SHP77 treated with DMSO at 0.1 percent for 48 hours (cell line): Measurements from ENCODE around the gene ADAMTS13.
"Not testable (repeated sequence)": the region's sequence is repeated elsewhere in the genome, so short reads cannot be mapped to it uniquely, and the experiment has no call there.

Experiments used
- DNase-seq: peaks from one replicate; lab custom pipeline; 2025; lab: John Stamatoyannopoulos, UW

Gene ADAMTS13

DNA sequence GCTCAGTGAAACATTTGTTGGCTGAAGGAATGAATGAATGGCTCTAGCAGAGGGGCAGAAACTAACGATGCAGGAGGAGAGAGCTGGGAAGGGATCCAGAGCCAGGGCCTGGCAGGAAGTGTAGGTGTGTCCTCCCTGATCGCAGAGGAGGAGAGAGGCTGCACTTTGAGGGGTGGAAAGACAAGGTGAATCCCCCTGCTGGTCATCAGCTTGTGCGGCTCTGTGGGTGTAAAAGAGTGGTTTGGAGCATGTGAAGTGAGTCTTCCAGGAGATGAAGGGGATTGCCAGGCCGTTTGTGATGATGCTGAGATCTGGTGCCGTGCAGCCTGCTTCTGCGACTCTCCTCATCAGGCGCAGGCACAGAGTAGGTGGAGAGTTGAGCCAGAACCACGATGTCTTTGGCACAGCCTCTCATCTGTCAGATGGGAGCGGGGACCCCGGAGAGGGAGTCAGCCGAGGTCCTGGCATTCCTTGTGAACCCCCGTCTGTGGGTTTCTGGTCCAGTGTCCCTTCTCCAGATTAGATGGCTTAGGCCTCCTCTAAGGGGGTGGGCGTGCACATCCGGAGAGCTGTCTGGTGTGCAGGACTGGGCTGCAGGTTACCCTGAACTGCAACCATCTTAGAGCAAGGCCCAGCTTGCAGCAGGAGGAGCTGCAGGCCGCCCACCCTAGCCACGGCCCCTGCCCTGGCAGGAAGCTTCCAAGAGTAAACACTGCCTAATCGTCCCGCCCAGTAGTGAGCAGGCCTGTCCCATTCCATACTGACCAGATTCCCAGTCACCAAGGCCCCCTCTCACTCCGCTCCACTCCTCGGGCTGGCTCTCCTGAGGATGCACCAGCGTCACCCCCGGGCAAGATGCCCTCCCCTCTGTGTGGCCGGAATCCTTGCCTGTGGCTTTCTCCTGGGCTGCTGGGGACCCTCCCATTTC is at the start of gene ADAMTS13:
TSS of gene ADAMTS13 (plus strand) at position 753 of the 928 bp plus-strand sequence. CDS start at position 830, 77 bp downstream.
- no peak for DNase-seq

DNA sequence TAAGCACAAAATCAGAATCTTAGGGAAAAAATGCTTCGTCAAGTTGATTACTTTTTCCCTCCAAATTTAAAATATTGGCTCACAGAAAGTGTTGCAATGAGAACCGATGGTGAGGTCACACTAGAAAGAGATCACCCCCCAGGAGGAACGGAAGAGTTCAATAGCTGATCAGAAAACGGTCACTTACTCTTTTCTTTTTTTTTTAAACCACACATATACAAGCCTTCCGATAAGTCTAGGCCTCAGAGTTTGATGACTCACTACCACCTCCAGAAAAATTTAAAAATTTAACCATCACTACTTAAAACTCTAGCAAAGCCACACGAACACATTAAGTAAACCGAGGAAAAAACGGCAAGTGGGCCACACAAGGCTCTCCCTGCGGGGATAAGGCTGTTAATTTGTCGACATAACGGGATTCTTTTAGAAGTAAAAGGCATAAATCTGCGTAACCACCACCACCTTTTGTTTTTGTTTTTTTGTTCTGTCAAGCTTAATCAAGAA is 47.5 kb upstream of the ADAMTS13 start:
- no peak for DNase-seq

DNA sequence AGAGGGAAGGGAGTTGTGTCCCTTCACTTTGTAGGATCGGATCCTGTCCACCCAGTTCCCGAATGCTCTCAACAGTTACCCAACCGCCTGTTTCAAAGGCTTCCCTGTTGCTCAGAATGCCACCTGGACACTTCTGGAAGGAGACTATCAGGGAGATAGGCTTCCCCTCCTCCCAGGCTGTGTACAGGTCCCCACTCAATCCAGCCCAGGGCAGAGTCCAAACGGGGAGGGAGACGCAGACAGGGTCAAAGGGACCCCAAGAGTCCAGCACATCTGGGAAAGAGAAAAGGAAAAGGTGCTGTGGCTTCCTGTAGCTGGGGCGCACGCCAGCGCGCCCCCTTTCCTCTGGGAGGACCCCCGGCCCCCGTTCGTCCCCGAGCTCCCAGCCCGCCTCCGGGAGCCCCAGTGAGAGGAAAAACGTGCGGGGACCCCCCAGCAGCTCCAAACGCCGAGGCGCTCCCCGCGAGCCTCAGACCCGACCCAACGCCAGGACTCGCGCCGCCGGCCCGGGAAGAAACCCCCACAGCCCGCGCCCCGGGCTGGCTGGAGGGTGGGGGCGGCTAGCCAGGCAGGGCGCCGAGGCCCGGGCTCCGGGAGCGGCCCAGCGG is 46.9 kb upstream of the ADAMTS13 start:
- peak; percentile 32 for DNase-seq

DNA sequence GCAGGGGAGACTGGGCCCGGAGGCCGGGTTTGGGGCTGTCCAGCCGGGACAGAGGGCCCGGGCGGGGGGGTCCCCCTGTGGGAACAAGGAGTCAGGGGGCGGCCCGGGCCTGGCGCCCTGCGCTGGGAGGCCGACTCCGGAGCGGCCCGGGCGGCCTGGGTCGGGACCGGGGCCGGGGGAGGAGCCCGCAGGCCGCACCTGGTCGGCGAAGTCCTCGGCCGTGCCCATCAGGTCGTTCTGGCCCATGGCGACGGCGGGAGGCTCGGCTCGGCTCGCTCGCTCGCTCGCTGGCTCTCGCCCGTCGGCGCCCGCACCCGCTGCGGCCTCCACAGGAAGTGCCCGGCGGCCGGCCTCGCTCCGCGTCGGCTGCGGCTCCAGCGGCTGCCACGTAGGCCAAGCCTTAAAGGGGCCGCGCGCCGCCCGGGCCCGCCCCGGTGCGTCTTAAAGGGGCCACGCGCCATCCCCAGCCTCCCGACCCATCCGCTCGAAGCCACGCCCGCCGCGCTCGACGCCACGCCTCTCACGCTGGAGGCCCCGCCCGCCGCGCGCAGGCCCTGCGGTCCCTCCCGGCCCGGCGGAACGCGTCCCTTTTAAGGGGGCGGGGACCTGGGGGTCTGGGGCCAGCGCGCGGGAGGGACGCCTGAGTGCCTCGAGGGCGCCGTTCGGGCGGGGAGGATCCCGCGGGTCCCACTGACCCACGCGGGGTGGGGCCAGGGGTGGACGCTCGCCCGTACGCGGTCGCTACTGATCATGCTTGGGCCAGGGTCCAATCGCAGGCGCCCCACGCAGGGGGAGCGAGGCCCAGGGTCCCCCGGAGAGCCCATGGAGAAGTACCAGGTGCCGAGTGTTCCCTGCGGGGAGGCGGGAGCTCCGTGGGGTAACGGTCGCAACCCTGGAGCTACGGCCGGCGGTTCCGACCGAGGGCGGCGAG is 46.2 kb upstream of the ADAMTS13 start, which contains the start of the genes STKLD1 and SURF4:
TSS of gene STKLD1 (plus strand) at position 643 of the 931 bp plus-strand sequence. CDS start at position 751, 108 bp downstream.
TSS of gene SURF4 (minus strand) at position 337 of the 931 bp plus-strand sequence. CDS start at position 246, 91 bp downstream.
- peak; percentile 86 for DNase-seq

DNA sequence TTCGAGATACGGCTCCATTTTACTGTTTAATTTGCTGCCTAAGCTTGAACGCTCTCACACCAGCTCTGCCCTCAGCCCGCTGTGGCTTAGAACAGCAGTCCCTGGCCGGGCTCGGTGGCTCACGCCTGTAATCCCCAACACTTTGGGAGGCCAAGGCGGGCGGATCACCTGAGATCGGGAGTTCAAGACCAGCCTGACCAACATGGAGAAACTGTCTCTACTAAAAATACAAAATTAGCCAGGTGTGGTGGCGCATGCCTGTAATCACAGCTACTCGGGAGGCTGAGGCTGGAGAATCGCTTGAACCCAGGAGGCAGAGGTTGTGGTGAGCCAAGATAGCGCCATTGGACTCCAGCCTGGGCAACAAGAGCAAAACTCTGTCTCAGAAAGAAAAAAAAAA is 44.9 kb upstream of the ADAMTS13 start:
- DNase-seq, result not testable (repeated sequence)

DNA sequence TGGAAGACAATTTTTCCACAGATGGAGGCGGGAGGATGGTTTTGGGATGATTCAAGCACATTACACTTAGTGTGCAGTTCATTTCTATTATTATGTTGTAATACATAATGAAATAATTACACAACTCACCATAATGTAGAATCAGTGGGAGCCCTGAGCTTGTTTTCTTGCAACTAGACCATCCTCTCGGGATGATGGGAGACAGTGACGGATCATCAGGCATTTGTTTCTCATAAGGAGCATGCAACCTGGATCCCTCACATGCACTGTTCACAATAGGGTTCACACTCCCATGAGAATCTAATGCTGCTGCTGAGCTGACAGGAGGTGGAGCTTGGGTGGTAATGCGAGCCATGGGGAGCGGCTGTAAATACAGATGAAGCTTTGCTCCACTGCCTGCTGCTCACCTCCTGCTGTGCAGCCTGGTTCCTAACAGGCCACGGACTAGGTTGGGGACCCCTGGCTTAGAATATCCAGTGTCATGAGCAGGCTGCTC is 44.4 kb upstream of the ADAMTS13 start:
- no peak for DNase-seq

DNA sequence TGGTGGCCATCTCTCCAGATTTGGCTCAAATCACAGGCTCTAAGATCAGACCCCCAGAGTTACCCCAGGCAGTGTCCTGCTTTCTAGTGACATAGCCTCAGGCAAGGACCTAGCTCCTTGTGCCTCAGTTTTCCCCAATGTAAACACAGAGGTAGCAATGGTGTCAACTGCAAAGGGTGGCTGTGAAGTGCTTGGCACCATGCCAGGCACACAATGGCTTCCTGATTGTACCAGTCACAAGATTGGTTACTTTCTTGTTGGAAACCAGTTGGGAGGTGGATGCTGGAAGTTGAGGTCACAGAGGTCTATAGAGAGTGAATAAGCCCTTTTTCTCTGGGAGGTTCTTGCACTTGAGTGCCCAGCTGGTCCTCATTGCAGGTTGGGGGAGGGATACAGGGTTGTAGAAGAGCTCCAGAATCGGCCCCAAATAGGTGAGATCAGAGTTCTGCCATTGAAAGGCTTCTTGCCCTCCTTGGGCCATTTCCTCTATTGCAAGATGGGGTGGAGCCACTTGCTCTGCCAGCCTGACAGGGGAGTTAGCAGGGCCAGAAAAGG is 43.7 kb upstream of the ADAMTS13 start:
- DNase-seq, result no peak

DNA sequence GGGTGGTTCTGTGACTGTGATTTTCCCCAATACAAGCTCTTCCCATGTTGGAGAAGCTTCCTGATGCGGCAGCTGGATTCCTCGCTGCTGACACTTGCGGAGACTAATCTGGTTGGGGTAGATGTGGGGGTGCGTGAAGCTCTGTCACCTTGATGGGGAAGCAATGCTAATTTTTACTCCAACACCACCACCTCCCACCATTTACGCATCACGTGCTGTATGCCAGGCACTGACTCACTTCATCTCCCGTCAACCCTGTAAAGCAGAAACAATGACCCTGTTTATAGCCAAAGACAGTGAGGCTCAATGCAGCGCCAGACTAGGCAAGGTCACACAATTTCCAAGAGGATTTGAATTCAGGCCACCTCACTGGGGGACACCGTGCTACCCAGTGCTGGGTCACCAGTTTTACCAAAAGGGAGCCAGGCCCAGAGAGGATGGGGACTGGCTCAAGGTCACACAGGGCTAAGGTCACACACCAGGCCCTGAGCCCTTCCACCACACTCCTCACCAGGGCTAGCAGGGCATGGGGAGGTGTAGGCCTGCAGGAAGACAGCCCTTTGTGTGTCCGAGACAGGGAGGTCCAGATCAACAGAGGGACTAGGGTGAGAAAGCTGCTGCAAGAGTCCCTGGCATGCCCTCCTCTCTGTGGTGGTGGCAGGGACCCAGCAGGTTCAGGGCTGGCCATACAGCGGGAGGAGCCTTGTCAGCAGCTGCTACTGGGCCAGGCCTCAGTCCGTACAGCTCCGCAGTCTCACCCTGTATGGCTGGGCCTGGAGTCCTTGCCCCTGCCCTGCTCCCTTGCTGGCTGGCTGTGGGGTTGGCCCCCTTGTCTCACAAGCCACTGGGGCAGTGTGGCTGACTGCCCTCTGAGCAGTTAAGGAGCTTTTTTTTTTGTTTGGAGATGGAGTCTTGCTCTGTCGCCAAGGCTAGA is 42.7 kb upstream of the ADAMTS13 start:
- DNase-seq, result no peak

DNA sequence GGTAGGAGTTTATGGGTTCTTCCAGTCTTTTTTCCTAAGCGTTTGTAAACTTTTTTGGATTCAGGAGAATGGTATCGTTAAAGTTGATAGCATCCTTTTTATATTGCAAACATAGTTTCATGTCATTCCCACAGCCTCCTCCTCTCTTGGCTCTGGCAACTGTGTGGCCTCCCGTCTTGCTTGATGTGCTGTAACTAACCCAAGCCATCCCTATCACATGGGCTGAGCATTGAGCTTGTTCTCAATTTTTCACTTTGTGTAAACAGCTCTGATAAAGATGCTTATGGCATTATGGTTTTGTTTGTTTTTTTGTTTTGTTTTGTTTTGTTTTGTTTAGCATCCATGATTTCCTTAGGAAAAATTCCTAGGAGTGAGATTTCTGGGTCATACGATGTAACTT is 41.4 kb upstream of the ADAMTS13 start:
- no peak for DNase-seq

DNA sequence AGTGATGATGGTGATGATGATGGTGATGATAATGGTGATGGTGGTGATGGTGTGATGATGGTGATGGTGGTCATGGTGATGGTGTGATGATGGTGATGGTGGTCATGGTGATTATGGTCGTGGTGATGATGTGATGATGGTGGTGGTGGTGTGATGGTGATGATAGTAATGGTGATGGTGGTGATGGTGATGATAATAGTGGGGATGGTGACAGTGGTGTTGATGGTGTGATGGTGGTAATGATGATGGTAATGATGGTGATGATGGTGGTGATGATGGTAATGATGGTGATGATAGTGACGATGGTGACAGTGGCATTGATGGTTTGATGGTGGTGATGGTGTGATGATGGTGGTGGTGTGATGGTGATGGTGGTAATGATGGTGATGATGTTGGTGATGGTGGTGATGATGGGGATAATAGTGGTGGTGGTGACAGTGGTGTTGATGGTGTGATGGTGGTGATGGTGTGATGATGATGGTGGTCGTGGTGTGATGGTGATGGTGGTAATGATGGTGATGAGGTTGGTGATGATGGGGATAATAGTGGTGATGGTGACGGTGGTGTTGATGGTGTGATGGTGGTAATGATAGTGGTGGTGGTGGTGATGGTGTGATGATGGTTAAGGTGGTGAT is 39.5 kb upstream of the ADAMTS13 start:
- no peak for DNase-seq

DNA sequence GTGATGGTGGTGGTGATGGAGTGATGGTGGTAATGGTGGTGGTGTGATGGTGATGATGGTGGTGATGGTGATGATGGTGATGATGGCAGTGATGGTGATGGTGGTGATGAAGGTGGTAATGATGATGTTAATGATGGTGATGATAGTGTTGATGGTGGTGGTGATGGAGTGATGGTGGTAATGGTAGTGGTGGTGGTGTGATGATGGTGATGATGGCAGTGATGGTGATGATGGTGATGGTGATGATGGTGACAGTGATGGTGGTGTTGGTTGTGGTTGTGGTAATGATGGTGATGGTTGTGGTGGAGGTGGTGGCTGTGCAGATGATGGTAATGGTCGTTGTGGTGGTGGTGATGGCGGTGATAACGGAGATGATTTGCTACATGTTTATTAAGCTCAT is 38.7 kb upstream of the ADAMTS13 start:
- DNase-seq, result no peak

DNA sequence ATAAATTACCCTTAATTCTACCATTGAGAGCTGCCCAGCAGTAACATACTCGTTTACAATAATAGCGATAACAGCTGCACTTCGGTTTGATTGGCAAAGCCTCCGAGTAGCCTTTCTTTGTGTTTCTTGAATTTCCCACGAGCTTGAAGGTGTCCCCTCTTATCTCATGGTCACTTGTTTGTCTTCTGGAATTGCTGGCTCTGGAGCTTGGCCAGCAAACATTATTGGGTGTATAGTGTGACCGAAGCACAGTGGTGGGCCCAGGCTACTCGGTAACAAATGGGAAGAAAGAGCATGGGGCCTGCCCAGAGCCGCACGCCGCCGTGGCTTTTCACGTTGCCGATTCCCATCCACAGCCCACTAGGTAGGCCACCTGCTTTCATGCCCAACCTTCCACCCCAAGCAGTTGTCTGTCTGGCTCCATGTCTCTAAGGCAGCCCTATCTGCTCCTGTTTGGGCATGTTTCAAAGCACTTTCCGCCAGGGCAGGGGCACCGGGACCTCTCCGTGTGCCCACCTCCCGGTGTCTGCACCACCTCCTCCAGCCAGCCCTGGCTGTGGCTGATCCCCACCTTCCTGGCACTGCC is 37.3 kb upstream of the ADAMTS13 start:
- DNase-seq, result no peak

DNA sequence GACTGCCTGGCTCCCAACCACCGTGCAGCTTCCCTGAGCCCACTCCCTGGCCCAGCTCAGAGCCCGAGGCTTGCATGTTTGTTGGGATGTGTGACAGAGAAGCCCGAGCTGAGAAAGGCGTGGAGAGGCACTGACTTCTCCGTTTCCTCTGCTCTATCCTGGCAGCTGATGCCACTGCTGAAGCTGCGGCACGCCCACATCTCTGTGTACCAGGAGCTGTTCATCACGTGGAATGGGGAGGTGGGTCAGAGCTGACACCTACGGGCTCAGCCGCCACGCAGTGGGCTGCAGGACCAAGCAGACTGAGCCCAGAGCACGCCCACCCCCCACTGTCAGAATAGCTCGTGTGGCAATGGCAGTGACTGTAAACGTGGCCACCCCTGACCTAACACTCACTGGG is 36.7 kb upstream of the ADAMTS13 start:
- DNase-seq, result no peak

DNA sequence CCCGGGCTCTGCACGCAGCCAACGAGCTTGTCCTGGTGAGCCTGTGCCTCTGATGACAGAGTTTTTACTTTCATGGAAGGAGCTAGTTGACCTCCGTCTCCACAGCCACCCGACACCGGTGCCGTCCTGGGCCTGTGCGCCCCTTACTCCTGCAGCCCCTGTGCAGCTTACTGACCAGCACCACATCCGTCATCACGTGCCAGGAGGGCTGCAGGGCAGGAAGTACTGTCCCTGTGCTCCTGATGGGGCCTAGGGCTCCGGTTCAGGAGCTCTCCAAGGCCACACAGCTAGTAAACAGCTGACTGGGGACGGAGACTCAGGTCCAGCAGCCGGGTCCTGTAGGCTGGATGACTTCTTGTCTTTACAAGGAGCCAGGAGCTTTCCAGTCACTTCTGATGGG is 35.8 kb upstream of the ADAMTS13 start:
- no peak for DNase-seq

DNA sequence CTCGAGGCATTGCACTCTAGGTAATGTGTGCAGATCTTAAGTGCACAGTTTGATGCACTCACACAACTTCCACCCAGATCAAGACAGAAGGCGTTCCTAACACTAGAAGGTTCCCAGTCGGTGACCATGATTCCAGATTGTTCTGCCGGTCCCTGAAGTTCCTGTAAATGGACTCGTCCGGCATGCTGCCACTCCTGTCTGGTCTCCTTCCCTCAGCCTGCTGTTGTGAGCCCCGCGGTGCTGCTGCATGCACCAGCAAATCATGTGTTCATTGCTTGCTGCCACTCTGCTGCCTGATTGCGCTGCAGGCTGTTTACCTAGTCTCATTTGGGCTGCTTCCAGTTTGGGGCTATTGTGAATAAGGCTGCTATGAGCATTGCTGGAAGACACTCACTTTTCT is 34.5 kb upstream of the ADAMTS13 start:
- no peak for DNase-seq

DNA sequence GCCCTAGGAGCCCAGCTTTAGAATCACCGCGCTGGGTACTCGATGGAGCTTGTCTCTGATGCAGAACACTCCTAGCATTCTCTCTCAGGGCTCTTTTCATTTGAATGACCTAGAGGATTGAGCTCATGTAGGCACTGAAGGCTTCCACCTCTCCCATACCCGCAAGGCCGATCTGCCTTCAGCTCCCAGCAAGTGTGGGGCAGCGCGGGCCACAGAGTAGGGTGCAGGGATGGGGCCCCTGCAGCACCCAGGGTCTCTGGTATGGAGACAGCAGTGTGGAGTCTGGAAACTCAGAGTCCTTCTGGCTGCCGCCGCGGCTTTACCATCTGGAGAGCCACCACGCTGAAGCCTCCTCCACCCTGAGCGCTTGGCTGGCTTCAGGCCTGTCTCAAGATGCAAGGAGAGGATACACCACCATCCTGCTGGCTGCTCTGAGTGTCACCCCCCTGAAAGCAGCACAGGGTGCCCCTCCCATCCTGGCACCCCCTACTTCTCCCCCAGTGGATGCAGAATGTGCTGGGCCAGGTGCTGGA is 33.1 kb upstream of the ADAMTS13 start:
- DNase-seq, result no peak

DNA sequence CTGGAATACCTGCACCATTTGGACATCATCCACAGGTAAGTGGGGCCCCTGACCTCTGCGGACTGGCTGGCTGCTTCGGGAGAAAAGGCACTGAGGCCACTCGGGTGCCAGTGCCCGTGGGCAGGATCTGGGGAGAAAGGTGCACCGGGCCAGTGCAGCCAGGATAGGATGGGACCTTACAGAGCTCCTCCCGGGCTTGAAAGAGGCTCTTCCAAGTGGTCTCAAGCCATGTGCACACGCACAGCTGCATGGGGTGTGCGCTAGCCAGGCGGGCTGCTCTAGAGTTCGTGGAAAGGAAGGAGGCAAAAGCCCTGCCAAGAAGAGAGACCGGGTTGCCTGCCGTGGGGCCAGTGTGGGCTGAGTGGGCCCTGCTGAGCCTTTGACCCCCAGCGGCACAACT is 32.6 kb upstream of the ADAMTS13 start:
- DNase-seq, result no peak

DNA sequence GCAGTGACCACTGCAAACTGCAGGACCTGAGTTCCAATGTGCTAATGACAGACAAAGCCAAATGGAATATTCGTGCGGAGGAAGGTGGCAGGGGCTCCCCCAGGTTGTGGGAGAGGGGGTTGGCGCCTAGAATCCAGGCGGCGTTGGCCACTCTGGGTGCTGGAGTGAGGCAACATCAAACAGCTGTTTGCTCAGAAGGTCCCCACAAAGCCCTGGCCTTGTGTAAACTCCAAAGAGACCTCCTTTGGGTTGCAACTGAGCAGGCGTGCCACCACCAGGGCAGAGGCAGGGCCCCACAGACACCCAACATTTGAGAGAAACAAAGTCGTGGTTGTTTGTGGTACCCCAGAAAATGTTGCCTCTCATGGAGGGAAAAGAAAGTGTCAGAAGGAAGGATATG is 31.5 kb upstream of the ADAMTS13 start:
- DNase-seq, result no peak

DNA sequence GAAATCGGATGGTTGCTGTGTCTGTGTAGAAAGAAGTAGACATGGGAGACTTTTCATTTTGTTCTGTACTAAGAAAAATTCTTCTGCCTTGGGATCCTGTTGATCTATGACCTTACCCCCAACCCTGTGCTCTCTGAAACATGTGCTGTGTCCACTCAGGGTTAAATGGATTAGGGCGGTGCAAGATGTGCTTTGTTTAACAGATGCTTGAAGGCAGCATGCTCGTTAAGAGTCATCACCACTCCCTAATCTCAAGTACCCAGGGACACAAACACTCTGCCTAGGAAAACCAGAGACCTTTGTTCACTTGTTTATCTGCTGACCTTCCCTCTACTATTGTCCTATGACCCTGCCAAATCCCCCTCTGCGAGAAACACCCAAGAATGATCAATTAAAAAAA is 30.7 kb upstream of the ADAMTS13 start:
- DNase-seq, result not testable (repeated sequence)
